ENCODE data around the gene FAM170A.

The FAM170A gene

GRCh38 chr5:119629339-119629738, at the start of gene FAM170A:
TSS of gene FAM170A (plus strand) at chr5:119629558. CDS start at chr5:119629769, 211 bp downstream.
- ChIA-PET CTCF (no interaction called here), POLR2A (no interaction called here)
- no peak for TF ChIP-seq CTCF (IDR thresholded peaks at IDR 0.05; ENCODE audit: control extremely low read depth, extremely low read depth, low read depth, missing control alignments)
- no peak for DNase-seq (ENCODE audit: extremely low spot score)

GRCh38 chr5:119582987-119583386, 46.4 kb upstream of the FAM170A start:
- no peak for DNase-seq (ENCODE audit: extremely low spot score)
- ChIA-PET CTCF (interaction anchor here (0.9 to 1.3 kb wide), 2 partner anchors 42 to 113 kb away, joined by 3 to 4 read pairs; no protein-coding TSS in a partner anchor), POLR2A (no interaction called here)
- no peak for TF ChIP-seq CTCF (IDR thresholded peaks at IDR 0.05; ENCODE audit: control extremely low read depth, extremely low read depth, low read depth, missing control alignments)

- DNase-seq (ENCODE audit: extremely low spot score) = peak; percentile 14
- no peak for TF ChIP-seq CTCF (IDR thresholded peaks at IDR 0.05; ENCODE audit: control extremely low read depth, extremely low read depth, low read depth, missing control alignments)
- ChIA-PET POLR2A (no interaction called here), CTCF (interaction anchor here (0.9 to 1.5 kb wide), 4 partner anchors 9 to 113 kb away, joined by 3 to 4 read pairs (median 3); no protein-coding TSS in a partner anchor)
Observed at GRCh38 chr5:119583684-119584083, 45.7 kb upstream of the FAM170A start.

GRCh38 chr5:119596046-119596445, 33.3 kb upstream of the FAM170A start:
- DNase-seq (ENCODE audit: extremely low spot score) = no peak
- no peak for TF ChIP-seq CTCF (IDR thresholded peaks at IDR 0.05; ENCODE audit: control extremely low read depth, extremely low read depth, low read depth, missing control alignments)
- POLR2A ChIA-PET = no interaction called here
- CTCF ChIA-PET = interaction anchor here (1.0 kb wide), 1 partner anchor 12 kb away, joined by 3 read pairs; no protein-coding TSS in a partner anchor

GRCh38 chr5:119597728-119598298, 31.5 kb upstream of the FAM170A start:
- DNase-seq (ENCODE audit: extremely low spot score) = no peak
- ChIA-PET CTCF (no interaction called here), POLR2A (no interaction called here)
- no peak for TF ChIP-seq CTCF (IDR thresholded peaks at IDR 0.05; ENCODE audit: control extremely low read depth, extremely low read depth, low read depth, missing control alignments)

- no peak for DNase-seq (ENCODE audit: extremely low spot score)
- POLR2A ChIA-PET = no interaction called here
- no peak for TF ChIP-seq CTCF (IDR thresholded peaks at IDR 0.05; ENCODE audit: control extremely low read depth, extremely low read depth, low read depth, missing control alignments)
- CTCF ChIA-PET = no interaction called here
Observed at GRCh38 chr5:119613937-119614336, 15.4 kb upstream of the FAM170A start.

Measured in GM10248 (cell line).